ENCODE measurements around the gene APBA2.

- TF ChIP-seq EZH2 (IDR thresholded peaks at IDR 0.05; ENCODE audit: borderline replicate concordance, low read depth, low read length, poor library complexity, severe bottlenecking) (no peak), CTCF (conservative IDR thresholded peaks at IDR 0.05; ENCODE audit: low read depth, low read length) (no peak)
Observed at GRCh38 chr15:28881170-28881569, 4.6 kb upstream of the APBA2 start.
